Measurements from ENCODE around the gene HRH2.

GRCh38 chr5:175682664-175683063 is 24.8 kb downstream of the HRH2 start:
- no peak for TF ChIP-seq EZH2 (IDR thresholded peaks at IDR 0.05; ENCODE audit: insufficient read depth, poor library complexity, severe bottlenecking)
- no peak for TF ChIP-seq EZH2phosphoT487 (IDR thresholded peaks at IDR 0.05; ENCODE audit: insufficient read depth, low read depth)
